BJ (cell line): ENCODE results near the gene OVCH1. TPM values are rescaled to one million over a fixed set of nuclear protein-coding genes. Genes with fewer than 3 reads are reported as not detected.

Source experiments
- CTCF ChIA-PET: fragments of 350-600 bp; formaldehyde crosslinking; extraction: SDS; loops from one replicate; lab custom pipeline; 2021; ENCODE audit warnings: antibody characterized with exemption, inconsistent platforms; lab: Yijun Ruan, JAX
- POLR2A ChIA-PET: fragments of 300-600 bp; sonication (Branson Sonifier 250); formaldehyde crosslinking; extraction: SDS; loops from one replicate; lab custom pipeline; 2021; ENCODE audit warnings: antibody characterized with exemption; lab: Charles Lee
- DNase-seq: peaks from one replicate; pipeline ENCODE4 v3.0.0-alpha.2; 2011; ENCODE audit warnings: low read depth
- H3K27me3 ChIP-seq: 2 replicates; pipeline ENCODE4 v1.6.0; 2011; ENCODE audit warnings: low read length; ENCODE audit not compliant: control insufficient read depth, insufficient read depth
- H3K36me3 ChIP-seq: 2 replicates; pipeline ENCODE4 v1.5.1; 2011; ENCODE audit warnings: low read length; ENCODE audit not compliant: control insufficient read depth, insufficient read depth
- H3K4me3 ChIP-seq: 2 replicates; pipeline ENCODE4 v1.5.1; 2011; ENCODE audit warnings: low read depth, mild to moderate bottlenecking, control low read depth, low read length
- polyA plus RNA-seq: library from polyadenylated mRNA; depleted of rRNA; stranded (reverse); fragments of >200 nt; gene quantifications from 2 replicates; pipeline ENCODE4 v1.2.3, GENCODE V29; 2011
- TF ChIP-seq, protein P1 (sequence below): IDR thresholded peaks from 2 replicates; pipeline ENCODE4 v1.5.1; 2011; ENCODE audit warnings: low read depth, mild to moderate bottlenecking, control low read depth, inconsistent platforms, low read length, moderate library complexity; ENCODE audit not compliant: insufficient read depth

OVCH1 gene
- polyA plus RNA-seq, 1 experiment, result 0.06 TPM

DNA sequence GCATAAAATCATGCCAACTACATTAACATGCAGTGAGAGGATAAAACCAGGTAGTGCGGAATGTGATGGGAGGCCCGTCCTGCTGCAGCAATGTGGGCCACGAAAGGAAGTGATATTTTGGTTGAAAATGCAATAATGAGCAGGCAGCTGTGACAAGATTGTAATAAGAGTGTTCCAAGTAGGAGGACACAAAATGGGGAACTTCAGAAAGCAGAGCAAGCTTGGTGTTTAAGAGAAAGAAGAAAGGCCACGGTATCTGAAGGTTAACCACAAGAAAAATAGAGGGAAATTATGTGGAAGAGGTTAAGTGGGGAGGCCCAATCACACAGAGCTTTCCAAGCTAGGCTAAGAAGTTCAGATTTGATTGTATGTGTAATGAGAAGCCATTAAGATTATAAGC lies 34.3 kb downstream of the OVCH1 start:
- POLR2A ChIA-PET, result no interaction called here
- Histone ChIP-seq H3K36me3 (no peaks in the 10 kb centered on the region), H3K27me3 (no peaks in the 10 kb centered on the region), H3K4me3 (no peak overlapping the region)
- TF ChIP-seq, protein P1, sequence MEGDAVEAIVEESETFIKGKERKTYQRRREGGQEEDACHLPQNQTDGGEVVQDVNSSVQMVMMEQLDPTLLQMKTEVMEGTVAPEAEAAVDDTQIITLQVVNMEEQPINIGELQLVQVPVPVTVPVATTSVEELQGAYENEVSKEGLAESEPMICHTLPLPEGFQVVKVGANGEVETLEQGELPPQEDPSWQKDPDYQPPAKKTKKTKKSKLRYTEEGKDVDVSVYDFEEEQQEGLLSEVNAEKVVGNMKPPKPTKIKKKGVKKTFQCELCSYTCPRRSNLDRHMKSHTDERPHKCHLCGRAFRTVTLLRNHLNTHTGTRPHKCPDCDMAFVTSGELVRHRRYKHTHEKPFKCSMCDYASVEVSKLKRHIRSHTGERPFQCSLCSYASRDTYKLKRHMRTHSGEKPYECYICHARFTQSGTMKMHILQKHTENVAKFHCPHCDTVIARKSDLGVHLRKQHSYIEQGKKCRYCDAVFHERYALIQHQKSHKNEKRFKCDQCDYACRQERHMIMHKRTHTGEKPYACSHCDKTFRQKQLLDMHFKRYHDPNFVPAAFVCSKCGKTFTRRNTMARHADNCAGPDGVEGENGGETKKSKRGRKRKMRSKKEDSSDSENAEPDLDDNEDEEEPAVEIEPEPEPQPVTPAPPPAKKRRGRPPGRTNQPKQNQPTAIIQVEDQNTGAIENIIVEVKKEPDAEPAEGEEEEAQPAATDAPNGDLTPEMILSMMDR, result no peak
- CTCF ChIA-PET, result interaction anchor here (1.0 kb wide), 1 partner anchor 155 kb away, joined by 5 read pairs; no protein-coding TSS in a partner anchor
- no peak for DNase-seq

DNA sequence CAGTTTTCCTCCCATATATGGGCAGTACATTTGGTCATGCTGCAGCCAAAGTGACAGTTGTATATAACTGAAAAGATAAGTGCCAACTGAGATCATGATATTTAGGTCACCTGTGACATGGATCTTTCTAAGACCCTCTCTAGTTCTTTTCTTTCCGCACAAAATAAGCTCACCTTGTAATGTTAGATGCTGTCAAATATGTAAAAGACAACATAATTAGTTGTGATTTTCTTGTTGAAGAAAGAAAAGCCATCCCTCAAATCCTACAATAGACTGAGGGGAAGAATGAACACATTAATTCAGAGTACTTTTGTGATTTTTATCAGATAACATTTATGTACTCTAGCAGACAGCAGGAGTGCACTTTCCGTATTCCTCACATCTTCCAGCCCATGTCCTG lies 37.4 kb downstream of the OVCH1 start:
- ChIA-PET CTCF (no interaction called here), POLR2A (no interaction called here)
- H3K4me3 ChIP-seq, result no peak overlapping the region

DNA sequence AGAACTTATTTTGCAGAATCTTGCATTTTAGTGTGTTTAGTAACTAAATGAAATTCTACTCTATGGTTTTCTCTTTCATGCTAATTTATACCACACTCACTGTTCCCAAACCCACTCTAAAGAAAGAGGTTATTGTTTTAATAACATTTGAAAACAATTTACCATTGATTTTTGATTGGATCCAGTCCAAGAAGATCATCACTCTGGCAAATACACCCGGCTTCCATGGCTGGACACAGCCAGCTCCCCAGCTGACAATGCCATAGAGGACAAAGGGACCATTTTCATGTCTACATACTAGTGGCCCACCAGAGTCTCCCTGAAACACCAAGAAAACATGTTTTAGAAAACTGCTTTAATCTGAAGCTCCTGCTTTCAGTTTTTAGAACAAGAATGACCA lies 42.4 kb downstream of the OVCH1 start:
- TF ChIP-seq, protein P1, result no peak
- Histone ChIP-seq H3K4me3 (no peak overlapping the region), H3K27me3 (no peaks in the 10 kb centered on the region), H3K36me3 (no peaks in the 10 kb centered on the region)
- CTCF ChIA-PET, result no interaction called here
- POLR2A ChIA-PET, result no interaction called here
- DNase-seq, result no peak

More for the DNA sequence above, 37.4 kb downstream of the OVCH1 start:
- Histone ChIP-seq H3K27me3 (no peaks in the 10 kb centered on the region), H3K36me3 (no peaks in the 10 kb centered on the region)
- DNase-seq, result no peak
- TF ChIP-seq, protein P1, result no peak

DNA sequence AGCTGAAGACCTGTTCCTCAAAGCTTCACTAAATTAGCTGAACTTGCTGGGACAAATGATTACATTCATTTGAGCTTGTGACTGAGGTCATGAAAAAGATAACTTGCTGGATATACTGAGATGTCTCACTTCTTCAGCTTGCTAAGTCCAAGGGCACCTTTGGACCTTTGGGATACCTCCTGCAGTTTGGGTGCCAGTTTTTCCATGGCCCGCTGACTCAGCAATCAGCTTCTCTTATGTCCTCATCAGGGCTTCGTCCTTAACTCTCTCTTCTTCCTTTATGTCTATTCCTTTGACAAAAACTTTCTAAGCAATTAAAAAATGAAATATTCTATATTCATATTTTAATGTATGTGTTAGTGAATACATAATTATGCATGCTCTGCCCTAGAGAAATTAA lies 45.6 kb downstream of the OVCH1 start:
- CTCF ChIA-PET, result interaction anchor here (0.7 kb wide), 1 partner anchor 752 kb away, joined by 3 read pairs; no protein-coding TSS in a partner anchor

DNA sequence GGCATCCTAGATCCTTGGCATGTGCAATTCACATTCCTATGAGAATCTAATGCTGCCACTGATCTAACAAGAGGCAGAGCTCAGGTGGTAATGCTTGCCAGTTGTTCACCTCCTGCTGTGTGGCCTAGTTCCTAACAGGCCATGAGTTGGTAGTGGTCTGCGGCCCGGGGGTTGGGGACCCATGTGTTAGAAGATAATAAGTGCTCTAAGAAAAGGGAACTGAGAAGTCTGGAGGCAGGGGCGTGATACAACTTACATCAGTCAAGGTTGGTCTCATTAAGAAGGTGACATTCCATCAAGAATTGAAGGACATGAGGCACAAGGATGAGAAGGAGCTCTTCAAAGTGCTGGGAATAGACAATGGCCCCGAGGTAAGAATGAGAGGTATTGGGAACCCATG lies 49.3 kb downstream of the OVCH1 start:
- Histone ChIP-seq H3K36me3 (no peaks in the 10 kb centered on the region), H3K4me3 (no peak overlapping the region), H3K27me3 (no peaks in the 10 kb centered on the region)
- no peak for DNase-seq
- TF ChIP-seq, protein P1, result no peak
- ChIA-PET CTCF (no interaction called here), POLR2A (no interaction called here)

More for the DNA sequence above, 45.6 kb downstream of the OVCH1 start:
- Histone ChIP-seq H3K4me3 (no peak overlapping the region), H3K27me3 (no peaks in the 10 kb centered on the region), H3K36me3 (no peaks in the 10 kb centered on the region)
- POLR2A ChIA-PET, result interaction anchor here (0.6 kb wide), 1 partner anchor 1662 kb away, joined by 4 read pairs; no protein-coding TSS in a partner anchor
- DNase-seq, result no peak
- TF ChIP-seq, protein P1, result no peak
